H1 (cell line): Measurements from ENCODE around the gene ELOVL5. TPM values are rescaled to one million over a fixed set of nuclear protein-coding genes. Genes with fewer than 3 reads are reported as not detected.

Experiments used
- MAFK ChIP-seq: IDR thresholded peaks from 2 replicates; pipeline ENCODE4 v1.6.1; 2012; ENCODE audit warnings: low read depth, mild to moderate bottlenecking, improper control_type of control experiment, low read length
- polyA plus RNA-seq, 7 experiments: library from polyadenylated mRNA; depleted of rRNA in 3 of 7; stranded (reverse) in 5 of 7; unstranded in 2 of 7; fragments of >200 nt in 5 of 7; fragments of 200-250 nt in 2 of 7; gene quantifications; 1 replicate in 5 of 7; 2 replicates in 1 of 7; 4 replicates in 1 of 7; pipeline versions ENCODE4 v1.2.1 to v1.2.3, GENCODE V29; 2011 to 2013; ENCODE audit warnings: missing spikeins in 2 of 7, mixed read lengths in 2 of 7
- total RNA-seq: library from RNA; stranded (reverse); fragmentation: NEBNext Ultra II Directional; extraction: Animal tissue kit (Norgen Biotek cat#: 25700); gene quantifications from 2 replicates; pipeline ENCODE4 v1.2.1, GENCODE V29; 2021
- TF ChIP-seq, protein P1 (sequence below): fragments of 300-600 bp; sonication (generic); IDR thresholded peaks from 2 replicates; pipeline ENCODE4 v1.7.1; 2012; ENCODE audit warnings: low read length, moderate library complexity, mild to moderate bottlenecking, inconsistent platforms; ENCODE audit not compliant: insufficient replicate concordance
- TF ChIP-seq, protein P2 (sequence below): IDR thresholded peaks from 2 replicates; pipeline ENCODE4 v1.6.1; 2012; ENCODE audit warnings: inconsistent platforms
- TF ChIP-seq, protein P3 (sequence below), 3 experiments: IDR thresholded peaks; 1 replicate in 2 of 3; 2 replicates in 1 of 3; pipeline versions ENCODE4 v1.5.1 to v1.6.1; 2011; ENCODE audit warnings: low read length in 3 of 3, mild to moderate bottlenecking in 3 of 3, inconsistent platforms in 2 of 3, low read depth in 1 of 3, moderate library complexity in 1 of 3; ENCODE audit not compliant: insufficient read depth in 1 of 3; ENCODE audit errors: control extremely low read depth in 1 of 3

The ELOVL5 gene
- total and polyA plus RNA-seq, 2 of the 8 experiments (the other 6 are each of a cell fraction or from before 2014, with no cell fraction given), result 113 to 156 TPM

- TF ChIP-seq, protein P1, sequence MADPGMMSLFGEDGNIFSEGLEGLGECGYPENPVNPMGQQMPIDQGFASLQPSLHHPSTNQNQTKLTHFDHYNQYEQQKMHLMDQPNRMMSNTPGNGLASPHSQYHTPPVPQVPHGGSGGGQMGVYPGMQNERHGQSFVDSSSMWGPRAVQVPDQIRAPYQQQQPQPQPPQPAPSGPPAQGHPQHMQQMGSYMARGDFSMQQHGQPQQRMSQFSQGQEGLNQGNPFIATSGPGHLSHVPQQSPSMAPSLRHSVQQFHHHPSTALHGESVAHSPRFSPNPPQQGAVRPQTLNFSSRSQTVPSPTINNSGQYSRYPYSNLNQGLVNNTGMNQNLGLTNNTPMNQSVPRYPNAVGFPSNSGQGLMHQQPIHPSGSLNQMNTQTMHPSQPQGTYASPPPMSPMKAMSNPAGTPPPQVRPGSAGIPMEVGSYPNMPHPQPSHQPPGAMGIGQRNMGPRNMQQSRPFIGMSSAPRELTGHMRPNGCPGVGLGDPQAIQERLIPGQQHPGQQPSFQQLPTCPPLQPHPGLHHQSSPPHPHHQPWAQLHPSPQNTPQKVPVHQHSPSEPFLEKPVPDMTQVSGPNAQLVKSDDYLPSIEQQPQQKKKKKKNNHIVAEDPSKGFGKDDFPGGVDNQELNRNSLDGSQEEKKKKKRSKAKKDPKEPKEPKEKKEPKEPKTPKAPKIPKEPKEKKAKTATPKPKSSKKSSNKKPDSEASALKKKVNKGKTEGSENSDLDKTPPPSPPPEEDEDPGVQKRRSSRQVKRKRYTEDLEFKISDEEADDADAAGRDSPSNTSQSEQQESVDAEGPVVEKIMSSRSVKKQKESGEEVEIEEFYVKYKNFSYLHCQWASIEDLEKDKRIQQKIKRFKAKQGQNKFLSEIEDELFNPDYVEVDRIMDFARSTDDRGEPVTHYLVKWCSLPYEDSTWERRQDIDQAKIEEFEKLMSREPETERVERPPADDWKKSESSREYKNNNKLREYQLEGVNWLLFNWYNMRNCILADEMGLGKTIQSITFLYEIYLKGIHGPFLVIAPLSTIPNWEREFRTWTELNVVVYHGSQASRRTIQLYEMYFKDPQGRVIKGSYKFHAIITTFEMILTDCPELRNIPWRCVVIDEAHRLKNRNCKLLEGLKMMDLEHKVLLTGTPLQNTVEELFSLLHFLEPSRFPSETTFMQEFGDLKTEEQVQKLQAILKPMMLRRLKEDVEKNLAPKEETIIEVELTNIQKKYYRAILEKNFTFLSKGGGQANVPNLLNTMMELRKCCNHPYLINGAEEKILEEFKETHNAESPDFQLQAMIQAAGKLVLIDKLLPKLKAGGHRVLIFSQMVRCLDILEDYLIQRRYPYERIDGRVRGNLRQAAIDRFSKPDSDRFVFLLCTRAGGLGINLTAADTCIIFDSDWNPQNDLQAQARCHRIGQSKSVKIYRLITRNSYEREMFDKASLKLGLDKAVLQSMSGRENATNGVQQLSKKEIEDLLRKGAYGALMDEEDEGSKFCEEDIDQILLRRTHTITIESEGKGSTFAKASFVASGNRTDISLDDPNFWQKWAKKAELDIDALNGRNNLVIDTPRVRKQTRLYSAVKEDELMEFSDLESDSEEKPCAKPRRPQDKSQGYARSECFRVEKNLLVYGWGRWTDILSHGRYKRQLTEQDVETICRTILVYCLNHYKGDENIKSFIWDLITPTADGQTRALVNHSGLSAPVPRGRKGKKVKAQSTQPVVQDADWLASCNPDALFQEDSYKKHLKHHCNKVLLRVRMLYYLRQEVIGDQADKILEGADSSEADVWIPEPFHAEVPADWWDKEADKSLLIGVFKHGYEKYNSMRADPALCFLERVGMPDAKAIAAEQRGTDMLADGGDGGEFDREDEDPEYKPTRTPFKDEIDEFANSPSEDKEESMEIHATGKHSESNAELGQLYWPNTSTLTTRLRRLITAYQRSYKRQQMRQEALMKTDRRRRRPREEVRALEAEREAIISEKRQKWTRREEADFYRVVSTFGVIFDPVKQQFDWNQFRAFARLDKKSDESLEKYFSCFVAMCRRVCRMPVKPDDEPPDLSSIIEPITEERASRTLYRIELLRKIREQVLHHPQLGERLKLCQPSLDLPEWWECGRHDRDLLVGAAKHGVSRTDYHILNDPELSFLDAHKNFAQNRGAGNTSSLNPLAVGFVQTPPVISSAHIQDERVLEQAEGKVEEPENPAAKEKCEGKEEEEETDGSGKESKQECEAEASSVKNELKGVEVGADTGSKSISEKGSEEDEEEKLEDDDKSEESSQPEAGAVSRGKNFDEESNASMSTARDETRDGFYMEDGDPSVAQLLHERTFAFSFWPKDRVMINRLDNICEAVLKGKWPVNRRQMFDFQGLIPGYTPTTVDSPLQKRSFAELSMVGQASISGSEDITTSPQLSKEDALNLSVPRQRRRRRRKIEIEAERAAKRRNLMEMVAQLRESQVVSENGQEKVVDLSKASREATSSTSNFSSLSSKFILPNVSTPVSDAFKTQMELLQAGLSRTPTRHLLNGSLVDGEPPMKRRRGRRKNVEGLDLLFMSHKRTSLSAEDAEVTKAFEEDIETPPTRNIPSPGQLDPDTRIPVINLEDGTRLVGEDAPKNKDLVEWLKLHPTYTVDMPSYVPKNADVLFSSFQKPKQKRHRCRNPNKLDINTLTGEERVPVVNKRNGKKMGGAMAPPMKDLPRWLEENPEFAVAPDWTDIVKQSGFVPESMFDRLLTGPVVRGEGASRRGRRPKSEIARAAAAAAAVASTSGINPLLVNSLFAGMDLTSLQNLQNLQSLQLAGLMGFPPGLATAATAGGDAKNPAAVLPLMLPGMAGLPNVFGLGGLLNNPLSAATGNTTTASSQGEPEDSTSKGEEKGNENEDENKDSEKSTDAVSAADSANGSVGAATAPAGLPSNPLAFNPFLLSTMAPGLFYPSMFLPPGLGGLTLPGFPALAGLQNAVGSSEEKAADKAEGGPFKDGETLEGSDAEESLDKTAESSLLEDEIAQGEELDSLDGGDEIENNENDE, result no peak
- no peak for TF ChIP-seq MAFK
- TF ChIP-seq, protein P2, sequence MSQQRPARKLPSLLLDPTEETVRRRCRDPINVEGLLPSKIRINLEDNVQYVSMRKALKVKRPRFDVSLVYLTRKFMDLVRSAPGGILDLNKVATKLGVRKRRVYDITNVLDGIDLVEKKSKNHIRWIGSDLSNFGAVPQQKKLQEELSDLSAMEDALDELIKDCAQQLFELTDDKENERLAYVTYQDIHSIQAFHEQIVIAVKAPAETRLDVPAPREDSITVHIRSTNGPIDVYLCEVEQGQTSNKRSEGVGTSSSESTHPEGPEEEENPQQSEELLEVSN, result no peak
- TF ChIP-seq, protein P3, sequence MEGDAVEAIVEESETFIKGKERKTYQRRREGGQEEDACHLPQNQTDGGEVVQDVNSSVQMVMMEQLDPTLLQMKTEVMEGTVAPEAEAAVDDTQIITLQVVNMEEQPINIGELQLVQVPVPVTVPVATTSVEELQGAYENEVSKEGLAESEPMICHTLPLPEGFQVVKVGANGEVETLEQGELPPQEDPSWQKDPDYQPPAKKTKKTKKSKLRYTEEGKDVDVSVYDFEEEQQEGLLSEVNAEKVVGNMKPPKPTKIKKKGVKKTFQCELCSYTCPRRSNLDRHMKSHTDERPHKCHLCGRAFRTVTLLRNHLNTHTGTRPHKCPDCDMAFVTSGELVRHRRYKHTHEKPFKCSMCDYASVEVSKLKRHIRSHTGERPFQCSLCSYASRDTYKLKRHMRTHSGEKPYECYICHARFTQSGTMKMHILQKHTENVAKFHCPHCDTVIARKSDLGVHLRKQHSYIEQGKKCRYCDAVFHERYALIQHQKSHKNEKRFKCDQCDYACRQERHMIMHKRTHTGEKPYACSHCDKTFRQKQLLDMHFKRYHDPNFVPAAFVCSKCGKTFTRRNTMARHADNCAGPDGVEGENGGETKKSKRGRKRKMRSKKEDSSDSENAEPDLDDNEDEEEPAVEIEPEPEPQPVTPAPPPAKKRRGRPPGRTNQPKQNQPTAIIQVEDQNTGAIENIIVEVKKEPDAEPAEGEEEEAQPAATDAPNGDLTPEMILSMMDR (IDR thresholded peaks at IDR 0.05; ENCODE audit: control extremely low read depth in 1 of 3, insufficient read depth in 1 of 3, low read depth in 1 of 3, low read length in 3 of 3), result no peak
Observed at GRCh38 chr6:53378208-53378607, 29.5 kb upstream of the ELOVL5 start (continued).
